Endodermal cell (in vitro differentiated cells): ENCODE measurements around the gene SULT1B1. TPM values are rescaled to one million over a fixed set of nuclear protein-coding genes. Genes with fewer than 3 reads are reported as not detected.

Source experiments
- DNase-seq: peaks from one replicate; pipeline ENCODE4 v3.0.0-alpha.2; 2017
- H3K27ac ChIP-seq: 2 replicates; pipeline ENCODE4 v1.5.1; 2013; ENCODE audit warnings: mild to moderate bottlenecking, low read depth, low read length, moderate library complexity
- H3K27me3 ChIP-seq: 2 replicates; pipeline ENCODE4 v1.6.1; 2013; ENCODE audit warnings: mild to moderate bottlenecking, low read length, moderate library complexity; ENCODE audit not compliant: insufficient read depth, control insufficient read depth, poor library complexity, severe bottlenecking
- H3K36me3 ChIP-seq: 2 replicates; pipeline ENCODE4 v1.7.0; 2013; ENCODE audit warnings: mild to moderate bottlenecking, low read length, moderate library complexity; ENCODE audit not compliant: control insufficient read depth, insufficient read depth
- H3K4me1 ChIP-seq: one replicate; pipeline ENCODE4 v1.7.0; 2013; ENCODE audit warnings: low read length; ENCODE audit not compliant: control insufficient read depth, insufficient read depth
- H3K4me3 ChIP-seq: 2 replicates; pipeline ENCODE4 v1.5.1; 2013; ENCODE audit warnings: mild to moderate bottlenecking, low read length, moderate library complexity
- H3K9ac ChIP-seq: 2 replicates; pipeline ENCODE4 v1.6.1; 2013; ENCODE audit warnings: mild to moderate bottlenecking, low read length, moderate library complexity; ENCODE audit not compliant: poor library complexity, severe bottlenecking; ENCODE audit errors: extremely low read depth
- H3K9me3 ChIP-seq: 2 replicates; pipeline ENCODE4 v1.6.1; 2013; ENCODE audit warnings: mild to moderate bottlenecking, low read length, moderate library complexity; ENCODE audit not compliant: control insufficient read depth
- H3K27ac Mint-ChIP-seq: 2 replicates; pipeline ENCODE4 v1.8.0; 2020; ENCODE audit warnings: mixed read lengths
- H3K27me3 Mint-ChIP-seq: 2 replicates; pipeline ENCODE4 v1.8.0; 2021; ENCODE audit warnings: mild to moderate bottlenecking, mixed read lengths; ENCODE audit not compliant: insufficient read depth
- H3K36me3 Mint-ChIP-seq: 2 replicates; pipeline ENCODE4 v1.8.0; 2020; ENCODE audit warnings: low read depth, mixed read lengths
- H3K4me1 Mint-ChIP-seq: 2 replicates; pipeline ENCODE4 v1.8.0; 2020; ENCODE audit warnings: mixed read lengths
- H3K4me3 Mint-ChIP-seq: 2 replicates; pipeline ENCODE4 v1.8.0; 2020; ENCODE audit warnings: mild to moderate bottlenecking, moderate library complexity, mixed read lengths
- H3K9me3 Mint-ChIP-seq: 2 replicates; pipeline ENCODE4 v1.8.0; 2020; ENCODE audit warnings: mild to moderate bottlenecking, mixed read lengths
- WGBS, 2 experiments: methylation state at CpG; one replicate each; pipeline versions ENCODE4 v1.1.5 to v1.1.7; 2013; ENCODE audit warnings: missing lambda C conversion rate in 2 of 2, mixed read lengths in 1 of 2; ENCODE audit not compliant: insufficient coverage in 1 of 2, insufficient read length in 1 of 2; 5-methylcytosine and 5-hydroxymethylcytosine counted together
- total RNA-seq, 2 donors: library from RNA; stranded (reverse); fragmentation: NEBNext Ultra II Directional in 1 of 2; extraction: Animal tissue kit (Norgen Biotek cat#: 25700) in 1 of 2; gene quantifications; 2 replicates in 1 of 2; 3 replicates in 1 of 2; pipeline ENCODE4 v1.2.1, GENCODE V29; 2021
- TF ChIP-seq, protein P1 (sequence below): fragments of 200-600 bp; sonication (generic); conservative IDR thresholded peaks from 2 replicates; pipeline ENCODE4 v1.5.0; 2021; ENCODE audit warnings: antibody characterized with exemption, mild to moderate bottlenecking

The SULT1B1 gene
- total RNA-seq, 2 donors from 2014 or later = not detected

DNA sequence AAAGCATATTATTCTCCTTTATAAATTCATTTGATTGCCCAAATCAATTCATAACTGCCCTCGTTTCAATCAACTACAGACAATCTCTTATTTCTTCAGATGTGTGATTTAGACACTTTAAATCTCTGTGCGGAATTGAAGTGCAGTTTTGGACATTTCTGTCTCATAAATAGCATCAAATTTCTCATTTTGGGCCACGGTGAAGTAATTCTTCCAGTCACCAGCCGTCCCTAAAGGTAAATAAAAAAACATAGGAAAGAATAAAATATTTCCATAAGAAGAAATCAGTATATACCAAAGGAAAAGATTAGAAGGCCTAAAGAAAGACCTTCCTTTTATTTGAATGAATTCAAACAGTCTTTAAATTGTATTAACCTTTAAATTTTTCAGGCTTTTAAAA, 33.4 kb downstream of the SULT1B1 start:
- no peak overlapping the region for H3K27ac Mint-ChIP-seq
- H3K4me1 ChIP-seq = no peaks in the 10 kb centered on the region
- TF ChIP-seq, protein P1, sequence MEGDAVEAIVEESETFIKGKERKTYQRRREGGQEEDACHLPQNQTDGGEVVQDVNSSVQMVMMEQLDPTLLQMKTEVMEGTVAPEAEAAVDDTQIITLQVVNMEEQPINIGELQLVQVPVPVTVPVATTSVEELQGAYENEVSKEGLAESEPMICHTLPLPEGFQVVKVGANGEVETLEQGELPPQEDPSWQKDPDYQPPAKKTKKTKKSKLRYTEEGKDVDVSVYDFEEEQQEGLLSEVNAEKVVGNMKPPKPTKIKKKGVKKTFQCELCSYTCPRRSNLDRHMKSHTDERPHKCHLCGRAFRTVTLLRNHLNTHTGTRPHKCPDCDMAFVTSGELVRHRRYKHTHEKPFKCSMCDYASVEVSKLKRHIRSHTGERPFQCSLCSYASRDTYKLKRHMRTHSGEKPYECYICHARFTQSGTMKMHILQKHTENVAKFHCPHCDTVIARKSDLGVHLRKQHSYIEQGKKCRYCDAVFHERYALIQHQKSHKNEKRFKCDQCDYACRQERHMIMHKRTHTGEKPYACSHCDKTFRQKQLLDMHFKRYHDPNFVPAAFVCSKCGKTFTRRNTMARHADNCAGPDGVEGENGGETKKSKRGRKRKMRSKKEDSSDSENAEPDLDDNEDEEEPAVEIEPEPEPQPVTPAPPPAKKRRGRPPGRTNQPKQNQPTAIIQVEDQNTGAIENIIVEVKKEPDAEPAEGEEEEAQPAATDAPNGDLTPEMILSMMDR = no peak

DNA sequence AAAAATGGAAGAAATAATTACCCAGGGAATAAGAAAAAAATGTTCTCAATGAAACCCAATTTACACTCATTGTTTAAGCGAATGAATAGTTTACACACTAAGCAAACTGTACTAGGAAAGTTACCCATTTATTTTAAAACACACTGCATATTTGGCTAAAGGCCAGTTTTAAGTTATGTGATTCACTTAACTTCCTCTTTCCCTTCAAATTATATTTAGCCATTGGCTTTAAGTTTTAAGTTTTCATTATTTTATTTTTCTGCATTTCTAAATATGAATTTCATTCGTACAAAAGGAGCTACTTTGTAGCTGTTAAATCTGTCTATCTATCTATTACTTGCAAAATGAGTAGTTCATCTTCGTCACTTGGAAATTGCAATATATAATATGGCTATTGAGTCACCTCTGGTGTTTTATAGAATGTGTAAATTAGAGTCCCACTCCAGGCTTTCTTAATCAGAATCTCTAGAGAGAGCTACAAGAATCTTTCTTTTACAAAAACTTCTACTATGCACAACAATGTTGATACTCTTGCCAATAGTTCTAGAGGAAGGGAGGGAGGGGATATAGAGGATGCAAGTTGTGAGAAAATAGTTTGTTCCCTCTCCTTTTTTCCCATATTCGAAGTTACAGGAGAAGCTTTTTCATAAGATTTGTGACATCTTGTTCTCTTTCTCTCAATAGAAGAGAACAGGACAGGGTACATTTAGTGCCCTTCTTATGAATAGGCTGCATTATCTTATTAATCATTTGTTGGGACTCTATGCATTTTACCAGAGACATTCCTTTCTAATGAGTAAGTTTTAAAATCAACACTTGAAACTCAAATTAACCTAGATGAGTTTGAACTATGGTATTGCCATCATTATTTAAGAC, 41.8 kb downstream of the SULT1B1 start:
- Mint-ChIP-seq H3K27me3 (no peaks in the 10 kb centered on the region), H3K9me3 (no peaks in the 10 kb centered on the region)
- no peak for DNase-seq

More for the DNA sequence above, 33.4 kb downstream of the SULT1B1 start:
- no peak overlapping the region for H3K9ac ChIP-seq
- Mint-ChIP-seq H3K9me3 (peaks cover 1% of the 10 kb centered on the region), H3K4me1 (peaks cover 9% of the 10 kb centered on the region), H3K27me3 (no peaks in the 10 kb centered on the region), H3K36me3 (no peaks in the 10 kb centered on the region), H3K4me3 (no peak overlapping the region)
- H3K4me3 ChIP-seq = no peak overlapping the region
- WGBS, 2 experiments = 93 to 95% methylated on average over 2 to 4 of the region's 4 CpGs
- no peaks in the 10 kb centered on the region for H3K27me3 ChIP-seq
- DNase-seq = no peak
- no peaks in the 10 kb centered on the region for H3K9me3 ChIP-seq
- H3K36me3 ChIP-seq = no peaks in the 10 kb centered on the region
- no peak overlapping the region for H3K27ac ChIP-seq

DNA sequence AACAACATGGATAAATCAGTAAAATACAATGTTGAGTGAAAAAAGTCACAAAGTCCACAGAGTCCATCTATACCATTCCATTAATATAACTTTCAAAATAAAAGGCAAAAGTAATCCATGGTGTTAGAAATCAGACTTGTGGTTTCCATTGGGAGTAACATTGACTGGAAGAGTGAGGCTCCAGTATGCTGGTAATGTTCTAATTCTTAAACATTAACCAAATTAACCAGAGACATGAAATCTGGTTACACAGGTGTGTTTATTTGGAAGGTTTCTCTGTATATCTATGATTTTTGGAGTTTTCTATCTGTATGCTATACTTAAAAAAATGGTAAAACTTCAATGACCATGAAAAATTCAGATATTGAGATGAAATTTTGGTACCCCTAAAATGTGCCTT, 42.6 kb downstream of the SULT1B1 start:
- Histone ChIP-seq H3K27me3 (no peaks in the 10 kb centered on the region), H3K9me3 (no peaks in the 10 kb centered on the region), H3K9ac (no peak overlapping the region), H3K4me3 (no peak overlapping the region), H3K27ac (no peak overlapping the region), H3K4me1 (no peaks in the 10 kb centered on the region), H3K36me3 (no peaks in the 10 kb centered on the region)
- H3K4me3 Mint-ChIP-seq = no peak overlapping the region
- no peaks in the 10 kb centered on the region for H3K36me3 Mint-ChIP-seq
- DNase-seq = no peak
- H3K4me1 Mint-ChIP-seq = no peaks in the 10 kb centered on the region
- TF ChIP-seq, protein P1 = no peak
- no peak overlapping the region for H3K27ac Mint-ChIP-seq
- no peaks in the 10 kb centered on the region for H3K27me3 Mint-ChIP-seq
- H3K9me3 Mint-ChIP-seq = no peaks in the 10 kb centered on the region

More for the DNA sequence above, 41.8 kb downstream of the SULT1B1 start:
- Histone ChIP-seq H3K4me1 (no peaks in the 10 kb centered on the region), H3K27ac (no peak overlapping the region), H3K4me3 (no peak overlapping the region), H3K27me3 (no peaks in the 10 kb centered on the region), H3K9me3 (no peaks in the 10 kb centered on the region), H3K9ac (no peak overlapping the region), H3K36me3 (no peaks in the 10 kb centered on the region)
- Mint-ChIP-seq H3K36me3 (no peaks in the 10 kb centered on the region), H3K4me3 (no peak overlapping the region), H3K27ac (no peak overlapping the region), H3K4me1 (no peaks in the 10 kb centered on the region)
- TF ChIP-seq, protein P1 = no peak
- 84 to 100% methylated on average over 2 to 4 of the region's 4 CpGs for WGBS, 2 experiments
